ENCODE results near the gene IQCN. TPM values are rescaled to one million over a fixed set of nuclear protein-coding genes. Genes with fewer than 3 reads are reported as not detected.

Gene IQCN
- total and polyA plus RNA-seq, 10 of the 15 experiments (the other 5 are each of a cell fraction or from before 2014, with no cell fraction given) = 0.01 to 0.54 (median 0.23) TPM; not detected in 3

- no peak for TF ChIP-seq ZNF687 (IDR thresholded peaks at IDR 0.05)
- peak; percentile 61; the same call in 1 of the 2 replicates for TF ChIP-seq ZNF217 (IDR thresholded peaks at IDR 0.05)
- TF ChIP-seq NKRF (conservative IDR thresholded peaks at IDR 0.05) = no peak
- TF ChIP-seq RCOR1 (conservative IDR thresholded peaks at IDR 0.05; ENCODE audit: low read depth, low read length) = 0 out of 2 replicates have a peak, but pooled peaks have one; percentile 15
- TF ChIP-seq EED (IDR thresholded peaks at IDR 0.05; ENCODE audit: low read depth) = no peak
- 0 out of 2 replicates have a peak, but pooled peaks have one; percentile 13 for TF ChIP-seq BCL11A (IDR thresholded peaks at IDR 0.05; ENCODE audit: low read depth, low read length)
- TF ChIP-seq ATF2 (IDR thresholded peaks at IDR 0.05; ENCODE audit: low read length) = no peak
- no peak for TF ChIP-seq SP1 (IDR thresholded peaks at IDR 0.05; ENCODE audit: low read depth, low read length)
- peak; percentile 40 for TF ChIP-seq SMARCA5 (IDR thresholded peaks at IDR 0.05)
- TF ChIP-seq PKNOX1 (IDR thresholded peaks at IDR 0.05) = no peak
- TF ChIP-seq NFYB (IDR thresholded peaks at IDR 0.05; ENCODE audit: insufficient read depth, low read depth, low read length) = peak; percentile 64
- TF ChIP-seq IKZF1 (conservative IDR thresholded peaks at IDR 0.05) = peak; percentile 46
Measured at GRCh38 chr19:18292810-18293641, 18.8 kb upstream of the IQCN start (continued).
